NCI-H345 treated with DMSO at 0.1 percent for 48 hours (cell line): ENCODE data around the gene MX1.
A peak's percentile ranks its signal among the peaks of the same experiment; 100 is the strongest.

Experiments
- DNase-seq: peaks from one replicate; lab custom pipeline; 2025; ENCODE audit not compliant: unreplicated experiment; lab: John Stamatoyannopoulos, UW

Gene MX1

GRCh38 chr21:41459884-41460534 lies 34.0 kb downstream of the MX1 start:
- DNase-seq: no peak

DNA sequence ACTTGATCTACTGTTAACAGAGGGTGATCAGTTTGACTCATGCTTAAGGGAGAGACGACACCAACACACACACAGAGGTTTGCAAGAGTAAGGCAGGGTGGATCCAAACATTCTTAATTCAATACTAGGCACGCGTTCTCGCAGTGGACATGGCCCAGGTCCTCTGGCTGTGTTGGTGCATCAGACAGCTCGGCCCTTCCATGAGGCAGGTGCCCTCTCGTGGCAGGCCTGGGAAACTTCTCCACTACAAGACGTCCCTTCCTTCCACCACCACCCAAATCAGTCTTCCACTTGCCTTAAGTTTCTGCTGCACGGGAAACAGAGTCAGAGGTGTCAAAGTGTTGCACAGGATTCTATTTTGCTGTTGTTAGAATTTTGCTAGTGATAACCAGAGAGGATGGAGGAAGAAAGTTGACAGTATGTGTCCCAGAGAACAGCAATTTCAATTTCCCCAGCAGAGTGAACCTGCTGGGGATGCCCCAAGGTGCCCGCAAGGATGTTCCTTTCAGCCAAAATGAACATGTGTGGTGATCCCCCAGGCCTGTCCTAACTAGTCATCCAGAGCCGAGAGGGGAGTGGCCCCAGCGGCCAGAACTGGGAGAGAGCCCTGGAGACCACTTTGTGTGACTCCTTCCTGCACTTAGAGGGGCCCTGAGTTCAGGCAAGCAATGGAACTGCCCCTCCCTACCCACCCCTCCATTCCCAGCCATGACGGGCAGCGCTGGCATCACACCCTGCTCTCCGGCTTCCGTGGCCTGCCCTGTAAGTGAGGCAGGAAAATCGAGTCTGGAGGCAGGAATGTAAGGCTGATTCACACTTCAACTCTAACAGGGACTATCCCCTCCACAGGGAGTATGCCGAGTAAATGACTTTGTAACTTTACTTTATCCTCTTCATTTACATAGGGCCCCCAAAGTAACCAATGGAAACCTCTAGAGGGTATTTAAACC lies 34.8 kb downstream of the MX1 start:
- no peak for DNase-seq

- no peak for DNase-seq
Observed at GRCh38 chr21:41465176-41465781, 39.2 kb downstream of the MX1 start.

GRCh38 chr21:41466024-41466820 lies 40.2 kb downstream of the MX1 start:
- DNase-seq: no peak

DNA sequence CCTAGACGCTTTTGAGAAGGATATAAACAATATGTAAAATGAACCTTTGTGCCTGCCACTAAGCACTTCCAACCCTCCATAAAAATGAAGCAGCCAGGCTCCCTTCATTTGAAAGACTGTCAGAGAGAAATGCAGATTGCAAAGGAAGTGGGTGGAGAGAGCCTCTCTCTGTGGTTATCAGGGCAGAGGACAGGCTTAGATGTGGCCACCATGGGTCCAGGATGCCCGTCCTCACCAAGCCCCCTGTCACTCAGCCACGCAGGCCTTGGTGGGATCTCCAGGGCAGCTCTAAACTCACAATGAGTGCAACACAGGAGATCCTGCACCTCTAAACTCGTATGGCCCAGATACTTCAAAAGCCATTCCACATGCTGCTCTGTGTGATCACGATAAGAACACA lies 44.0 kb downstream of the MX1 start:
- no peak for DNase-seq

- DNase-seq: no peak
Observed at GRCh38 chr21:41472753-41473548, 46.9 kb downstream of the MX1 start.

DNA sequence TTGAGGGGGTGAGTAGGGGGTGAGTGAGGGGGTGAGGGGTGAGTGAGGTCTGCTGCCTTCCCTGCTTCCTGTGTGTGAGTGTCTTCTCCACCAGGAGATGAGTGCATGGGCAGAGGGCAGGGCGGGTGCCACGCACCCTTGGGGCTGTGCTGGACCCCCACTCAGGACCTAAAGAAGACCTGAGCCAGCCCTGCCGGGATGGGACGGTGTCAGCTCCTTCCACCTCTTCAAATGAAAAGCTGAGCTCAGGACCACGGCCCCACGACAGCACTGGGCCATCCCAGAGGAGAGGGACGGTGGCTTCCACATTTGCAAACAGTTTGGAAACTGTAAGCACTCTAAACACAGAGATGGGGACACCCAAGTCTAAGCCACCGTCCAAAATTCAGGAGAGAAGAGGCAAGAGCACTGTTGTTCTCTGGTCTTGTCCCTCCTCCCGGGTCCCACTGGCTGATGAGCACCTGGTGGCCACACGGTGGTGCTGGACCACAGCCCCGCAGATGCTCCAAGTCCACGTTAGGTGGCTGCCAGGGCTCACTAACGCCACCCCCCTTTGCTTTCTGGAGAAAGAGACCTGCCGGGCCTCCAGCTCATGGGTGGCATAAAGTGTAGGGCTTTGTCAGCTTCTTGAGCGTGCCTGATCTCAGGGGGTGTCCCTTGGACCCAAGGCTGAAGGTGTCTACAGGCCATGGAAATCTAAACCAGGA lies 49.8 kb downstream of the MX1 start:
- DNase-seq: no peak

GRCh38 chr21:41477641-41478318 lies 51.7 kb downstream of the MX1 start:
- peak; percentile 74 for DNase-seq

DNA sequence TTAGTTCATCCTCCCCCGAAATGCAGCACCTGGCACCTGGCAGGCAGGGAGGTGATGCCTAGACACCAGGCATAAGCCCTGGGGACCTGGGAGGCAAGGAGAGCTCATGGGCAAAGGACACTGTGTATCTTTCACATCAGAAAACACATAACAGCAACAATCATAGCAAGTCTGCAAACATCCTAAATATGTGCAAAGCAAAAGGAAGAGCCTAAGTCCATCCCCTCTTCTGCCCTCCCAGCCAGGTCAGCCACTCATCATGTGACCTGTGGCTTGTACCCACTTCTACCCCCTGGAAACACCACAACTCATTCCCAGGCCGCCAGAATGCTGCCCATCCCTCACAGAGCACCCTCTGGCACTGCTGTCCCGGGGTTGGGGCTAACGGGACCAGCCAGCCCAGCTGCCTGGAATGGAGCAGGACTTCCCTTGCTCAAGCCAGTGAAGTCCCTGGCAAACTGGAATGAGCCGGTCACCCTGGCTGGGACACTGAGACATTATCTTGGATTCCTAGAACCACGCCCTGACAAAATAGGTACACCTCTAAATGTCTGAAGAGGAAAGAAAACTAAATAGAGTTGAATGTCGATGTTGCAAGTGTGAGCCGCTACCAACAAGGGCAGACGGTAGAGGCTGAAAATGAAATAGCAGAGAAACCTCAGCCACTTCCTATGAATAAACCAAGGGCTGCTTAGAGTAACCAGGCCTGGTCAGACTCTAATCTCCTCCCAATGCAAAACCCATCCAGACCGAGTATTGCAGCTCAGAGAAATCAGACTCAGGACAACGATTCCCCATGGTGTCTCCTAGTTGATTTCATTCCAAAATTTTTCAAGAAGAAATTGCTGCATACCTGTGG lies 52.5 kb downstream of the MX1 start:
- DNase-seq: peak; percentile 51

DNA sequence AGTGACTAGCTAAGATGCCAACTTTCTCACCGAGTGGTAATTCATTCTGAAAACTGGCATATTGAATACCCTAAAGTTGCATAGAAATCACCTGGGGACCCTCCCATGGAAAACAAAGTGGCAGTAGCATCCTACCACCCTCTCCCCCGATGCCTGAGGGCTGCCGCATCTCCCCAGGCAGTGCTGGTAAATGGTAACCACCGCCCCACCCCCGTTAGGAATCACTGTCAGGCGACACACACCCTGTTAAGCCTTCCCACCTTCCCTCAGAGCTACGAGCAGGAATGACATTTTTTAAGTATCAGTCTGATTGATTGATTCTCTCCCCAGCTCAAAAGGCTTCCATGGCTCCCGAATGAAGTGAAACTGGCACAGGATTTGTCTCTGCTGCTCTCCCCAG lies 53.6 kb downstream of the MX1 start:
- DNase-seq: peak; percentile 10

DNA sequence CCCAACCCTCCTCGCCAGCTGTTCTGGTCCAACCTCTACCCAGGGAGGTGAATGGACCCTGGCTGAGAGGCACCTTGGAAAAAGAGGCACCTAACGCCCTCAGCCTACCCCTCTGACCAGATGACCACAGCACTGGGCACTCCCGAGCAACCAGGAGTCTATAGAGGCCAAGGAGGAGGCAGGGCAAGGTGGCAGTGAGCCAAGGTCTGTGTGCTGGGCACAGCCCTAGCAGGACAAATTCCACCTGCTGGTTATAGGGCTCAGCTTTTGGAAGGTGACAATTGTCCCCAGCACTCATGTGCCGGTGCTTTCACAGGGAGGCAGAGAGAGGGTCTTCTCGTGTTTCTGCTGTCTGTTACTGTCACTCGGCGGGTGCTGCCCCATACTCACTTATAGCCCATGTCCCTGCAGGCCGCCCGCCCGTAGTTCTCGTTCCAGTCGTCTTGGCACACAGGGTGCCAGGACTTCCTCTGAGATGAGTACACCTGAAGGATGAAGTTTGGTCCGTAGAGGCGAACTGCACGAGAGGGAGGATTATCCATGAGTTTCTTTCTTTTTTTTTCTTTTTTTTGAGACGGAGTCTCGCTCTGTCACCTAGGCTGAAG lies 54.1 kb downstream of the MX1 start:
- no peak for DNase-seq

DNA sequence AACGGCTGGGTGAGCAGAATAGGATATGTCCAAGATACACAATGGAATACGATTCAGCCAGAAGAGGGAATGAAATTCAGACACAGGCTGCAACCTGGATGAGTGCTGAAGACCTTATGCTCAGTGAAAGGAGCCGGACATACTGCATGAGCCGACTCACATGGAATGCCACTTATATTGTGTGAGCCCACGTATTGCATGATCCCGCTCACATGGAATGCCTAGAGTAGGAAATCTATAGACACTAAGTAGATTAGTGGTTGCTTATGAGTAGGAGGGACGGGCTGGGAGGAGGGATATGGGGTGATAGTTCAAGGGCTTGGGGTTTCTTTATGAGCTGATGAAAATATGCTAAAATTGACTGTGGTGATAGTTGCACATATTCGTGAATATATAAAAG lies 55.2 kb downstream of the MX1 start:
- DNase-seq: no peak

- DNase-seq: peak; percentile 87
Observed at GRCh38 chr21:41482301-41482700, 56.3 kb downstream of the MX1 start.

DNA sequence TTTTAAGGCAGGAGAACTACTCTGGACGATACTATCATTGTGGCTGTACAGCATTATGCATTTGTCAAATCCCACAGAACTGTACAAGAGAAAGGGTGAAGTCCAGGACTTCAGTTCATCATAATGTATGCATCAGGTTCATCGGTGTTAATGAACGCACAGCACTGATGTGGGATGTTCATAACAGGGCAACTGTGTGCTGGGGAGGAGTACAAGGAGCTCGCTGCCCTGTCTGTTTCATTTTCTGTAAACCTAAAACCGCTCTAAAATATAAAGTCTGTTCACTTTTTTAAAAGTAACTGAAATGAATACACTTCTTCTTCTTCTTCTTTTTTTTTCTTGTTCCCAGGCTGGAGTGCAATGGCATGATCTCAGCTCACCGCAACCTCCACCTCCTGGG lies 56.9 kb downstream of the MX1 start:
- no peak for DNase-seq

GRCh38 chr21:41483415-41483814 lies 57.4 kb downstream of the MX1 start:
- DNase-seq: no peak

DNA sequence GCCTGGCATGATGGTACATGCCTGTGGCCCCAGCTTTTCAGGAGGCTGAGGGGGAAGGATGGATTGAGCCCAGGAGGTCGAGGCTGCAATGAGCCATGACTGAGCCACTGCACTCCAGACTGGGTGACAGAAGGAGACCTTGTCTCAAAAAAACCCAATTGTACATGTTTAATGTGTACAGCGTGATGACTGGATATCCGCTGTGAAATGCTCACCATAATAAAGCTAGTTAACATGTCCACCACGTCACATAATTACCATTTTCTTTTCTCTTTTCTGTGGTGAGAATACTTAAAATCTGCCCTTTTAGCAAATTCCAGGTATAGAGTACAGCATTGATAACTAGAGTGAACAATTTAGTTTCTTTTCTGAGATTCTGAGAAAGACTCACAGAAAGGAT lies 57.9 kb downstream of the MX1 start:
- no peak for DNase-seq

DNA sequence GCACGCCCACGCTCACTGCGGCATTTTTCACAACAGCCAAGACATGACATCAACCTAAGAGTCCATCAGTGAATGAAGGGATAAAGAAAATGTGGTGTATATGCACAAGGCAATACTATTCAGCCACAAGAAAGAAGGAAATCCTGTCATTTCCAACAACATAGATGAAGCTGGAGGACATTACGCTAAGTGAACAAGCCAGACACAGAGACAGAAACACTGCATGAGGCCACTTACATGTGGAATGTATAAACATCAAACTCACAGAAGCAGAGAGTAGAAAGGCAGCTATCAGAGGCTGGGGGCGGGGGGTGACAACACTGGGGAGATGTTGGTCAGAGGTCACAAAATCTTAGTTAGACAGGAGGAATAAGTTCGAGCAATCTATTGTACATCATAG lies 61.0 kb downstream of the MX1 start:
- no peak for DNase-seq

DNA sequence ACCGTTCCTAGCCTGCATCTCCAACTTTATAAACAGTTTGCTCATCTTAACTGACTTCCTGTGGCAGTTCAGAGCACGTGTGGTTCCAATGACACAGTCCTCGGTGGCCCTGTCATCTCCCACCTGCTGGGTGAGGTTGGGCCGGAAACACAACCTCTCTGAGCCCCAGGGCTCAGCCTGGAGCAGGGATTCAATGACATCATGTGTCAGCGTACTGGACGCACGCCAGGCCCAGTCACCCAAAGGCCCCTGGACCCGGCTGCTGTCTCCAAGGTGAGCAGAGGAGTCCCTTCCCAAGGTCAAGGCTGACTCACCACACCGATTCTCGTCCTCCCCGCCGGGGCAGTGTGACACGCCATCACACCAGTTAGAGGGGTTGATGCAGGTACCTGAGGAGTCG lies 62.0 kb downstream of the MX1 start:
- DNase-seq: no peak
